Rectal smooth muscle tissue (tissue), 1 donor: ENCODE results near the gene C1QL4.
"Not testable (repeated sequence)": the region's sequence is repeated elsewhere in the genome, so short reads cannot be mapped to it uniquely, and the experiment has no call there.

Experiments used
- H3K27ac ChIP-seq: one replicate; pipeline ENCODE4 v1.7.0; 2013; ENCODE audit warnings: low read depth, low read length, inconsistent platforms
- H3K27me3 ChIP-seq: one replicate; pipeline ENCODE4 v1.7.0; 2013; ENCODE audit warnings: low read length; ENCODE audit not compliant: control insufficient read depth, insufficient read depth
- H3K36me3 ChIP-seq: one replicate; pipeline ENCODE4 v1.7.0; 2013; ENCODE audit warnings: low read length; ENCODE audit not compliant: control insufficient read depth, insufficient read depth
- H3K4me1 ChIP-seq: one replicate; pipeline ENCODE4 v1.7.0; 2013; ENCODE audit warnings: low read length; ENCODE audit not compliant: control insufficient read depth, insufficient read depth
- H3K4me3 ChIP-seq: one replicate; pipeline ENCODE4 v1.7.0; 2013; ENCODE audit warnings: low read length
- H3K9ac ChIP-seq: one replicate; pipeline ENCODE4 v1.7.0; 2013; ENCODE audit warnings: low read length

The C1QL4 gene

GRCh38 chr12:49288922-49289555, 47.9 kb downstream of the C1QL4 start:
- no peaks in the 10 kb centered on the region for H3K36me3 ChIP-seq
- no peak overlapping the region for H3K4me3 ChIP-seq
- H3K9ac ChIP-seq: peak overlapping the region; percentile 22
- no peaks in the 10 kb centered on the region for H3K4me1 ChIP-seq
- H3K27me3 ChIP-seq: peaks cover 7% of the 10 kb centered on the region
- no peak overlapping the region for H3K27ac ChIP-seq

- peak overlapping the region; percentile 22 for H3K9ac ChIP-seq
- H3K27ac ChIP-seq: no peak overlapping the region
- no peaks in the 10 kb centered on the region for H3K4me1 ChIP-seq
- H3K27me3 ChIP-seq: peaks cover 9% of the 10 kb centered on the region
- H3K36me3 ChIP-seq: no peaks in the 10 kb centered on the region
- H3K4me3 ChIP-seq: no peak overlapping the region
Observed at GRCh38 chr12:49288412-49288853, 48.6 kb downstream of the C1QL4 start.

GRCh38 chr12:49287876-49288275, 49.1 kb downstream of the C1QL4 start:
- no peak overlapping the region for H3K4me3 ChIP-seq
- no peaks in the 10 kb centered on the region for H3K4me1 ChIP-seq
- peaks cover 6% of the 10 kb centered on the region for H3K27me3 ChIP-seq
- no peaks in the 10 kb centered on the region for H3K36me3 ChIP-seq
- no peak overlapping the region for H3K27ac ChIP-seq
- no peak overlapping the region for H3K9ac ChIP-seq

- H3K4me1 ChIP-seq: no peaks in the 10 kb centered on the region
- H3K36me3 ChIP-seq: no peaks in the 10 kb centered on the region
- peaks cover 6% of the 10 kb centered on the region for H3K27me3 ChIP-seq
- no peak overlapping the region for H3K9ac ChIP-seq
- no peak overlapping the region for H3K27ac ChIP-seq
- H3K4me3 ChIP-seq: no peak overlapping the region
Observed at GRCh38 chr12:49284672-49285071, 52.3 kb downstream of the C1QL4 start.

GRCh38 chr12:49283541-49284429, 53.2 kb downstream of the C1QL4 start:
- H3K27me3 ChIP-seq: peaks cover 6% of the 10 kb centered on the region
- no peak overlapping the region for H3K9ac ChIP-seq
- no peaks in the 10 kb centered on the region for H3K4me1 ChIP-seq
- no peak overlapping the region for H3K4me3 ChIP-seq
- H3K36me3 ChIP-seq: no peaks in the 10 kb centered on the region
- no peak overlapping the region for H3K27ac ChIP-seq

- not testable (repeated sequence) for H3K36me3 ChIP-seq, H3K4me1 ChIP-seq, H3K27me3 ChIP-seq, H3K27ac ChIP-seq, H3K9ac ChIP-seq, H3K4me3 ChIP-seq
Observed at GRCh38 chr12:49282740-49283375, 54.1 kb downstream of the C1QL4 start.
